GM12872 (cell line): ENCODE data around the gene ZMYND8.

Source experiments
- TF ChIP-seq, protein P1 (sequence below): IDR thresholded peaks from 3 replicates; pipeline ENCODE4 v1.5.1; 2011; ENCODE audit warnings: low read depth, mild to moderate bottlenecking, low read length, moderate library complexity; ENCODE audit not compliant: insufficient read depth

ZMYND8 gene

DNA sequence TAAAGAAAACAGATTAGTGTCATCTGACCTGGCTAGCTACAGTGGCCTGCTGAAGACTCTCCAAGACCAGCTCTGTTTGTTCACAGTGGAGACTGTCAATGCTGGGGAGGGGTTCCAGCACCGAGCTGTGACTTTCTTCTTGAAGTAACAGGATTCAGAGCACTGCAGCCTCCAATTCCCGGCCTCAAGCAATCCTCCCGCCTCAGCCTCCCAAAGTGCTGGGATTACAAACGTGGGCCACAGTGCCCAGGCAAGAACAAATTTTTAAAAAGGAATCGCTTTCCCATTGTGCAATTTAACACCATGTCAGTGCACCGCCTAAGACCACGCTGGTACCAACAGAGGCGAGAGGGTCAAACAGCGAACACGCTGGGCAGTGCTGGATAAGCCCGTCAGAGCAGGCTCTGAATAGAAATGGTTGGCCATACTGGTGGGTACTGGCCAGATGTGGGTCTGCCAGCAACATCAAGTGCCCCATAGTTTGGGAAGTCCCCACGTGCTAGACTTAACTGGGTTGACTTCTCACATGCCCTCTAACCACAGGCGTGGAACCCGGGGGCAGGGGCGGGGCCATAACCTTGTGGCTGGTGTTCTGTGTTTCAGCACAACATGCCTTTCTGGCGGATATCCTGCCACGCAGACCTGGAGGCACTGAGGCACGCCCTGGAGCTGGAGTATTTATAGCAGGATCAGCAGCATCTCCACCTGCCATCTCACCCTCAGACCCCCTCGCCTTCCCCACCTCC lies 168.9 kb downstream of the ZMYND8 start:
- TF ChIP-seq, protein P1, sequence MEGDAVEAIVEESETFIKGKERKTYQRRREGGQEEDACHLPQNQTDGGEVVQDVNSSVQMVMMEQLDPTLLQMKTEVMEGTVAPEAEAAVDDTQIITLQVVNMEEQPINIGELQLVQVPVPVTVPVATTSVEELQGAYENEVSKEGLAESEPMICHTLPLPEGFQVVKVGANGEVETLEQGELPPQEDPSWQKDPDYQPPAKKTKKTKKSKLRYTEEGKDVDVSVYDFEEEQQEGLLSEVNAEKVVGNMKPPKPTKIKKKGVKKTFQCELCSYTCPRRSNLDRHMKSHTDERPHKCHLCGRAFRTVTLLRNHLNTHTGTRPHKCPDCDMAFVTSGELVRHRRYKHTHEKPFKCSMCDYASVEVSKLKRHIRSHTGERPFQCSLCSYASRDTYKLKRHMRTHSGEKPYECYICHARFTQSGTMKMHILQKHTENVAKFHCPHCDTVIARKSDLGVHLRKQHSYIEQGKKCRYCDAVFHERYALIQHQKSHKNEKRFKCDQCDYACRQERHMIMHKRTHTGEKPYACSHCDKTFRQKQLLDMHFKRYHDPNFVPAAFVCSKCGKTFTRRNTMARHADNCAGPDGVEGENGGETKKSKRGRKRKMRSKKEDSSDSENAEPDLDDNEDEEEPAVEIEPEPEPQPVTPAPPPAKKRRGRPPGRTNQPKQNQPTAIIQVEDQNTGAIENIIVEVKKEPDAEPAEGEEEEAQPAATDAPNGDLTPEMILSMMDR: no peak

DNA sequence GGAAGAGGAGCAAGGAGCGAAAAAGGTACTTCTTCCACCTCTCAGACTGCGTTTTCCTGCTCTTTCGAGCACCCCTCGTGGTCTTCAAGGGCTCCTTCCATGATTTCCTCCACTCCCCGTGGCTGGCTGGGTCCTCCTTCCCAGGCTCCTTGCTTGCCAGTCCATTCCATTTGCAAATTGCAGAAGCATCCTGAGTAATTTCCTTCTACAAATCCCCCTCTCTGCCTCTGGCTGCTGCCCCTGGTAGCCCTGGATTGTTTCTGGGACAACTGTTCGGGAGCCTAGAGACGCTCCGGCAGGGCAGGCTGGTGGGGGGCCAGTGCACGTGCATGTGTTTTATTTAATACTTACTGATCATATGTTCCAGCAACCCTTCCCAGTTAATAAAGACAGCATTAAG lies 173.1 kb downstream of the ZMYND8 start:
- TF ChIP-seq, protein P1: no peak

DNA sequence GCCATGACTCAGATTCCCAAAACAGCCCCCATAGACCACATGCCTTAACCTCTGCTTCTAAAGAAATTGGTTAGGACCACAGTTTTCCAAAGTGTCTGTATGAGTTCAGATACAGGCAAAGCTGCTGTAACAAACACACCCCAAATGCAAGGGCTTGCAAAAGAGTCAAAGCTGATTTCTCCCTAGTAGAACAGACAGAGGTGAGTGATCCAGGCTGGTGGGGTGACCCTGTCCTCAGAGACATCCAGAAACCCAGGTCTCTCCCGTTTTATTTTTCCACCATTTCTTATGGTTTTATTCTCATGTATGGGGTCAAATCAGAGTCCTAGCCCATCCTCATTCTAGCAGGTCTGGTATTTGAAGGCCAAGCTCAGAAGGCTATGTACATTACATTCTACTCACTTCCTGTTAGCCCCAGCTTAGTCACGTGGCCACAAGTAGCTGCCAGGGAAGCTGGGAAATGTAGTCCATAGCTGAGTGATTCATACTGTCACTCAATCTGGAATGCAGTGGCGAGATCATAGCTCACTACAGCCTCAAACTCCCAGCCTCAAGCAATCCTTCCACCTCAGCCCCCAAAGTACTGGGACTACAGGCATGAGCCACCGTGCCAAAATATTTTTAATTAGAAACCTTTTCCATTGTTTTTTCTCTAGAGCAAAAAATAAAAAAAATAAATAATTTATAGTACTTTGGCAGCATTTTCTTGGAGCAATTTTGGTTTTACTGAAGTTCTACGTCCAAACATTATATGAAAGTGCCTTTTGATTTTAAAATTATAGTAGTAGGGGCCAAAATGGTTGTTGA lies 175.2 kb downstream of the ZMYND8 start:
- TF ChIP-seq, protein P1: no peak

DNA sequence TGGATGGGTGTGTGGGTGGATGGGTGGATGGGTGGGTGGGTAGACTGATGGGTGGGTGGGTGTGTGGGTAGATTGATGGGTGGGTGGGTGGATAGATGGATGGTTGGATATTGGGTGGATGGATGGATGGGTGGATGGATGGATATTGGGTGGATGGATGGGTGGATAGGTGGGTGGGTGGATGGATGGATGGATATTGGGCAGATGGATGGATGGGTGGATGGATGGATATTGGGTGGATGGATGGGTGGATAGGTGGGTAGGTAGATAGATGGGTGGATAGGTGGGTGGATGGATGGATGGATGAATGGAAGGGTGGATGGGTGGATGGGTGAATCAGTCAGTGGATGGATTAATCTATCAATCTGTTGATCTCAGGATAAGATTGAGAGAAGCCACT lies 177.2 kb downstream of the ZMYND8 start:
- TF ChIP-seq, protein P1: no peak

DNA sequence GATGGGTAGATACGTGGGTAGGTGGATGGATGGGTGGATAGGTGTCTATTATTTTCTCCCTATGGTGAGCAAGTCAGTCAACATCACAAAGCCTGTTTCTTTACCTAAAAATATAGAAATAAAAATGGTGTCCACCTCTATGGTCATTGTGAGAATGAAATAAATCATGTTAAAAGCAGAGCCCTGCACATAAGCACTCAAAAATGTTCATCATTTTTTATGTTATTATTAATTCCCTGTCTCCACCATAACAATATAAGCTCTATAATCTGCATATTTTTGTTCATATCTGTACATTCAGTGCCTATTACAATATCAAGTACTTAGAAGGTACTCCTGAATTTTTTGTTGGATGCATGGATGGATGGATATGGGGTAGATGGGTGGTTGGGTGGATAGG lies 177.6 kb downstream of the ZMYND8 start:
- TF ChIP-seq, protein P1: no peak

DNA sequence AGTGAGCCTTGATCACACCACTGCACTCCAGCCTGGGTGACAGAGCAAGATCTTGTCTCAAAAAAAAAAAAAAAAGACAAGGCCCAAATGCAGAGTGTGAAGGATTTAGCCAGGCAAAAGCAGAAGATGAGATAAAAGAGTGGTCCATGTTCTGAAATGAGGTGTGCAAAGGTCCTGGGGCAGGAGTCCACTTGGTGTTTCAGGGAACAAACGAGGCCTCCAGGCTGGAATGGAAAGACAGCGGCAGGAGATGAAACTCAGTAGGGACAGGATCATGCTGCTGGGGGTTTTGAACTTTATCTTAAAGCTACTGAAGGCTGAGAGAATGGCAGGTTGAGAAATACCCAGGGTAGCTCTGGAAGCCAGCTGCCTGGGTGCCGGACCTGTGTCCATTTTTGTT lies 178.2 kb downstream of the ZMYND8 start:
- TF ChIP-seq, protein P1: no peak

DNA sequence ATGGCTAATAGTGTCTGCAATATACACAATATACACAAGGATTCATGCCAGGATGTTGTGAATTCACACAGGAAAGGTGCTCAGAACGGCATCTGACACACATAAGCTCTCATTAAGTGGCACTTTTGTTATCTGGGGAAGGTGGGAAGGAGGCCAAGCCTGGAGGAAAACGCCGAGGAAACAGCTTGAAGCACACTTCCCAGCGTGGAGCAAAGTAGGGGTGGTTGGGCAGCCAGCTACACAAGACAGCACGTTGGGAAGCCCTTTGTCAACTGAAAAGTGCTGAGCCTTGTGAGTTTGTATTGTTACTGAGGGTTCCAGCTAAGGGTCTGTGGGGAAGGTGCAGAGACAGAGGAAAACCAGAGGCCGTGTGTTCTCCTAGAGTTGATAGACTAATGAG lies 181.0 kb downstream of the ZMYND8 start:
- TF ChIP-seq, protein P1: no peak
